ENCODE results near the gene FBXO45. TPM values are rescaled to one million over a fixed set of nuclear protein-coding genes. Genes with fewer than 3 reads are reported as not detected.

Gene FBXO45
- total RNA-seq, 4 donors from 2014 or later: 9.6 to 20.8 (median 12.1) TPM

- peaks cover 17% of the 10 kb centered on the region in 2 donors for H3K4me1 ChIP-seq
- H3K9me3 ChIP-seq: no peaks in the 10 kb centered on the region
- TF ChIP-seq POLR2A (IDR thresholded peaks at IDR 0.05): peak in 1 of 2 donors; percentile 20
- TF ChIP-seq CTCF (IDR thresholded peaks at IDR 0.05 in 4 of 5, conservative IDR thresholded peaks at IDR 0.05 in 1 of 5): no peak
- intact Hi-C loops (cut with DNase I; ENCODE audit: low total_unique reads): loop anchor here (1.0 to 10.0 kb wide), 2 partner anchors 15 to 311 kb away; partner anchors contain the start of genes FBXO45, SENP5 and WDR53
- DNase-seq: peak; percentile 71 to 90
- ATAC-seq: peak; percentile 98 to 99
- peak overlapping the region; percentile 75 to 86 (median 81) for H3K27ac ChIP-seq
- peaks cover 0 to 4% of the 10 kb centered on the region in 2 donors for H3K36me3 ChIP-seq
- no peaks in the 10 kb centered on the region for H3K27me3 ChIP-seq
- in situ Hi-C loops (cut with MboI; ENCODE audit: low sequenced_read_pairs in 4 of 4): loop anchor here in 1 of 4 donors (25.0 kb wide), 1 partner anchor 384 kb away; the partner anchor contains the start of gene NCBP2
- H3K4me3 ChIP-seq: no peak overlapping the region
Observed at GRCh38 chr3:196553551-196553950, 14.9 kb upstream of the FBXO45 start.

- in situ Hi-C loops (cut with MboI; ENCODE audit: low sequenced_read_pairs in 4 of 4): loop anchor here in 1 of 4 donors (25.0 kb wide), 1 partner anchor 383 kb away; the partner anchor contains the start of gene NCBP2
- peak overlapping the region; percentile 75 to 86 (median 81) for H3K27ac ChIP-seq
- peaks cover 17% of the 10 kb centered on the region in 2 donors for H3K4me1 ChIP-seq
- DNase-seq (no peak), ATAC-seq (no peak)
- intact Hi-C loops (cut with DNase I; ENCODE audit: low total_unique reads): loop anchor here (10.0 kb wide), 1 partner anchor 311 kb away; the partner anchor contains the start of gene SENP5
- H3K36me3 ChIP-seq: peaks cover 0 to 4% of the 10 kb centered on the region in 2 donors
- TF ChIP-seq CTCF (IDR thresholded peaks at IDR 0.05 in 4 of 5, conservative IDR thresholded peaks at IDR 0.05 in 1 of 5) (no peak), POLR2A (IDR thresholded peaks at IDR 0.05) (no peak)
- no peaks in the 10 kb centered on the region for H3K9me3 ChIP-seq
- H3K27me3 ChIP-seq: no peaks in the 10 kb centered on the region
- H3K4me3 ChIP-seq: no peak overlapping the region
Observed at GRCh38 chr3:196554205-196554604, 14.3 kb upstream of the FBXO45 start.

GRCh38 chr3:196555295-196555694 is 13.2 kb upstream of the FBXO45 start:
- Histone ChIP-seq H3K27me3 (no peaks in the 10 kb centered on the region), H3K9me3 (no peaks in the 10 kb centered on the region), H3K4me1 (peaks cover 17% of the 10 kb centered on the region in 2 donors), H3K36me3 (peaks cover 0 to 8% of the 10 kb centered on the region in 2 donors), H3K4me3 (no peak overlapping the region), H3K27ac (no peak overlapping the region)
- ATAC-seq (no peak), DNase-seq (no peak)
- intact Hi-C loops (cut with DNase I; ENCODE audit: low total_unique reads): loop anchor here (10.0 kb wide), 1 partner anchor 310 kb away; the partner anchor contains the start of gene SENP5
- in situ Hi-C loops (cut with MboI; ENCODE audit: low sequenced_read_pairs in 4 of 4): loop anchor here in 1 of 4 donors (25.0 kb wide), 1 partner anchor 382 kb away; the partner anchor contains the start of gene NCBP2
- TF ChIP-seq CTCF (IDR thresholded peaks at IDR 0.05 in 4 of 5, conservative IDR thresholded peaks at IDR 0.05 in 1 of 5) (no peak), POLR2A (IDR thresholded peaks at IDR 0.05) (no peak)

- Histone ChIP-seq H3K4me3 (no peak overlapping the region), H3K4me1 (peaks cover 17% of the 10 kb centered on the region in 2 donors), H3K36me3 (peaks cover 0 to 17% of the 10 kb centered on the region in 2 donors), H3K27me3 (no peaks in the 10 kb centered on the region), H3K9me3 (no peaks in the 10 kb centered on the region), H3K27ac (no peak overlapping the region)
- DNase-seq (no peak), ATAC-seq (no peak)
- intact Hi-C loops (cut with DNase I; ENCODE audit: low total_unique reads): loop anchor here (10.0 kb wide), 1 partner anchor 308 kb away; the partner anchor contains the start of gene SENP5
- in situ Hi-C loops (cut with MboI; ENCODE audit: low sequenced_read_pairs in 4 of 4): loop anchor here in 1 of 4 donors (25.0 kb wide), 1 partner anchor 380 kb away; the partner anchor contains the start of gene NCBP2
- TF ChIP-seq CTCF (IDR thresholded peaks at IDR 0.05 in 4 of 5, conservative IDR thresholded peaks at IDR 0.05 in 1 of 5) (no peak), POLR2A (IDR thresholded peaks at IDR 0.05) (no peak)
Observed at GRCh38 chr3:196557236-196557635, 11.2 kb upstream of the FBXO45 start.

Data from gastrocnemius medialis (tissue), 4 donors.